ENCODE measurements around the gene KPNA3.
A peak's percentile ranks its signal among the peaks of the same experiment; 100 is the strongest.
"Not testable (repeated sequence)": the region's sequence is repeated elsewhere in the genome, so short reads cannot be mapped to it uniquely, and the experiment has no call there.

The KPNA3 gene

DNA sequence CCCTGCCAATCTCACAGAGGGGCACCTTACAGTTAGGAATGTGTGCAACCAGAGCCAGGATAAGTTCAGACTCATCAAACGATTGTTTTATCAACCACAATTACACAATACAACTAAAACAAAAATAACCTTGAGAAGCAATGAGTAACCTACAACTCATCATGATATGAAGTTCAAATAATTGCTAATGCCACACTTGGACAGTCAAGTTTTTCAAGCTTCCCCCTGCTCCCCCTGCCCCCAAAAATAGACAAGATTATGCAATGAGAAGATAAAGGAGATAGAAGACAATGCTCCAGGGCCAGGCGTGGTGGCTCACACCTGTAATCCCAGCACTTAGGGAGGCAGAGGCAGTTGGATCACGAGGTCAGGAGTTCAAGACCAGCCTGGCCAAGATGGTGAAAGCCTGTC is 13.6 kb upstream of the KPNA3 start:
- no peak for DNase-seq

- not testable (repeated sequence) for DNase-seq
Observed at GRCh38 chr13:49803047-49803446, 10.6 kb upstream of the KPNA3 start.

DNA sequence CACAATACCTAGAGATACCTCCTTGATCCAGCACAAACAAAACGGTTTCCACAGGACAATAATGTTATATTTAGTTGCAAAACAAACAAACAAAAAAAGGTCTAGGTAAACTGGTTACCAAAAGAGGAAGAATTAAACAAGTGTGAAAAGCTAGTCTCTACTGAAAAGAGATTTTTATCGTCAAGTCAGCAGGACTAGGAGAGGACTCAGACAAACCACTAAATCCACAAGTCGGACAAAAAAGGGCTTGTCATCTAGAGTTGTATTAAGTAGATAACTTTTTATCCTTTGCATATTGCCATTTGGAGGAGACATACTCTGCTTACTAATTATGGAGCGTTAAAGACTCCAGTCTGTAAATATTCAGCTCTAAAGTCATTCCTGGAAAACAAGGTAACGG is 9.9 kb upstream of the KPNA3 start:
- DNase-seq, result no peak

GRCh38 chr13:49791711-49792549 is 552 bp downstream of the KPNA3 start:
- peak; percentile 32 to 40 for DNase-seq

GRCh38 chr13:49791315-49791710 is 1.2 kb downstream of the KPNA3 start:
- DNase-seq, result peak; percentile 28 to 36

DNA sequence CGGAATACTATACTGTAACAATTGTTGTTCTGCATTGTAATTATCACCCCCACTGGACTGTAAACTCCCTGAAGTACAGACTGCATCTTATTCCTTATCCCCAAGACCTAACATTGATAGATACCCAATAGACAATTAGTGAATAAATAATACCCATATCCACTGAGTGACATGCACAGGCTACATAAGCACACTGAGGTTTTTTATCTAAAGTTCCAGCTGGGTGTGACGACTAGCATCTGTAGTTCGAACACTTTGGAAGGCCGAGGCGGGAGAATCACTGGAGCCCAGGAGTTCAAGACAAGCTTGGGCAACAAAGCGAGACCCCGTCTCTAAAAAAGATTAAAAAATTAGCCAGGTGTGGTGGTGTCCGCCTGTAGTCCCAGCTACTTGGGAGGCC is 2.5 kb downstream of the KPNA3 start:
- no peak for DNase-seq

DNA sequence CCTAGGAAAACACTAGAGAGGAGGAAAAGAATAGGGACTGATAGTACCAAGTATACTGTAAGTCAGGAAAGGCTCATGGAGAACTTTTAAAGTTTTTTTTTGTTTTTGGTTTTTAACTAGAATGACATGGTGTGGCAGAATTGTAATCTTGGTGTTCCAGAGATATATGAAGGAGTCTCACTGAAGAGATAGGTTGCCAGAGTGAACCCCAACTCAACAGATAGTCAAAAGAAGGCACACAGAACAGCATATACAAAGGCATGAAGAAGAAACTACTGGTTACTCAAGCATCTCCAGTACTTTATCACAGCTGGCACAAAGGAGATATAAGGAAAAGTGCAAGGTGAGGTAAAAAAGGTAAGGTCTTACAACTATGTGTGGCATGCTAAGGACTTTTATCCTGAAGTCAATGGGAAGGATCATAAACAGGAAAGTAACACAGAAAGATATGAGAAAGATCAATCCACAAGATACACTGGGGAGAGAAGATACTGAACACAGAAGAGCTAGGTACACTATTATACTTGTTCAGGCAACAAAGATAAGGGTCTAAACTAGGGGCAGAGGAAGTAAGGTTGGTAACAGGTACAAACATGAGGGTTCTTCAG is 6.0 kb downstream of the KPNA3 start:
- DNase-seq, result no peak

- no peak for DNase-seq
Observed at GRCh38 chr13:49784886-49785570, 7.5 kb downstream of the KPNA3 start.

- DNase-seq, result no peak
Observed at GRCh38 chr13:49783865-49784264, 8.6 kb downstream of the KPNA3 start.

DNA sequence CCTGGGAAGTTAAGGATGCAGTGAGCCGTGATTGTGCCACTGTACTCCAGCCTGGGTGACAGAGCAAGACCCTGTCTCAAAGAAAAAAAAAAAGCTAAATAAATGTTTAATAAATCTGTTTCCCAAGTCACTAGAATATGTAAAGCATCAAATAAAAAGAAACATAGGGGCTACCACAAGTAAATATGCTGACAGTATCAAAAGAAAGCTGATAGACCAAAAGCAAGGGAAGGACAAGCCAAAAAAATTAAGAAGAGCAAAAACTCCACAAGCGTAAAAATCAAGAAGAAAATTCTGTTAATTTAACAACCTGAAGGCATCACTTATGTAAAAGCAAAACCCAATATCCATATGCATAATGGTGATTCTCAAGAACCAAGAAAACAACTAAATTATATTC is 9.7 kb downstream of the KPNA3 start:
- no peak for DNase-seq

DNA sequence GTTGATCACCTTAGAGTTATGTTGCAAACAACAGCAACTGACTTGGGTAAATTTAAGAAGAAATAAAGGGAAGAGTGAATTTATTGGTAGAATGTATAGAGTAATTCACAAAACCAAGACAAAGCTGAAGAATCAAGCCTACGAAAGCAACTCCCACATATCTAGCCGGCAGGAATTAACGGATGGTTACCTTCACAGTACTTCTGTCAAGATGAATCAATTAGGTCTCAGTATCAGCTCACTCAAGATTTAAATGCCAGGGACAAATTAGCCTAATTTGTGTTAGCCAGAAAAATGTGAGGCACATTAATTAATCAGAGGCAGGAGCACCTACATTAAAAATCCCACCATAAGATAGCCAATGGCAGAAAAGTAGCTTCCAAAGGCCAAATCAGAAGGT is 10.7 kb downstream of the KPNA3 start:
- no peak for DNase-seq

DNA sequence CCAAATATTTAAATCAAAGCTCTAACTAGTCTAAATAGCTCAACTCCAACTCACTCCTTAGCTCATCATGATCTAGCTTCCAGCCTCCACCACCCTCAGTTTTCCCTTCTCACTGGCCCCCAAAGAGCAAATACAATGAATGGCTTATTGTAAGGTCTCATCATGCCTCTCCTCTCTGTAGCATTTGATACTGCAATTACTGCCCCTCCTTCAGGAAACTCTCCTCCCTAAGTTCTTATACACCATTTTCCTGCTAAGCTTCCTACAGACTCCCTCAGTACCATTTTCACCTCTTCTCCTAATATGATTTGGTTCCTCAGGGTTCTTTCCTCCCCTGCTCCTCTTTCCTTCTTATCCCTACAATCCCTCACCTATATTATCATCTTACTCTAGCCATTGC is 12.8 kb downstream of the KPNA3 start:
- DNase-seq, result no peak

DNA sequence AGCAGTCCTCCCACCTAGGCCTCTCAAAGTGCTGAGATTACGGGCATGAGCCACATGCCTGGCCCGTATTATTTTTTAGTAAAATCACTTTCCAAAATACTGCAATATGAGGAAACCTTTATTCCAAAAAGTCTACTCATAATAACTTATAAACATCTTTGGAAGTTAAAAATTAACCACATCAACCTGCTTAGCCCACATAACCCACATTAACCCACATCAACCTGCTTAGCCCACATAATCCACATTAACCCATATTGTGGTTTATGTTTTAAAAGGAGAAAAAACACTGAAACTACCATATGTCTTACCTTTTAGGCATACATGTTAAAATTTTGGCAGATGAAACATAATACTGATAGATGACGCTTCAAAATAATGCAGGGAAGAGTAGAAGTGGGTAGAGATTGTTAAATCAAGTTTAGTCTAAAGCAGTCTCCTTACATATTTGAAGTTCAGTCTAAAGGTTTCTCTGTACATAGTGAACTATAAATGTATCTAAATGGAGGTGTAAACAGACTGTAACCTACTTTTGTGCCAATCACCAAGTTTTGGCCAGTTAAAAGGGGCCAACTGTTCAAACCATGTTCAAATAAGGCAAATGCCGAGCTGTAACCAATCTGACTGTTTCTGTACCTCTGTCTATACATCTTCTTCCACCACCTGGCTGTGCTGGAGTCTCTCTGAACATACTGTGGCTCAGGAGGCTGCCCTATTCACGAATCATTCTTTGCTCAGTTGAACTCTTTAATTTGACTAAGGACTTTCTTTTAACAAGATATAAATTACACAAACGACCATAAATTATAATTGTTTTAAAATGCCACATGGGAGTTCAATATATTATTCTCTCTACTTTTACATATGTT is 14.5 kb downstream of the KPNA3 start:
- no peak for DNase-seq

DNA sequence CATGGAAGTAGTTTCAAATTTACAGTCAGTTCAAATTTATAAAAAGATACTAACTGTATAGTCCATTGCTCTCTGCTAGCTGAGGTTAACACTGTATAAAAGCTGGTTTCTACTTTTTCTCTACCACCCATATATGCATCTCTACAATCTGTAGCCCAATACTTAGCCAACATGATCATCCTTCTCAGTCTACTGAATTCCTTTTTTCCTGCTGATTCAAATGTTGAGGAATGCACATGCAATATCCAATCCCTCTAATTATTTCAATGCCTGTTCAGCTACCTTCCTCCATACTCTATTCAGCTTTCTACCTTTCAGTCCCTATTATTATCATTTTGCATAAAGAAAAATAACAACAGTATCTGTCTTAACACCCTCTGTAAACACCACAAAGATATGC is 15.6 kb downstream of the KPNA3 start:
- no peak for DNase-seq

GRCh38 chr13:49774376-49775005 is 18.0 kb downstream of the KPNA3 start:
- no peak for DNase-seq

- no peak for DNase-seq
Observed at GRCh38 chr13:49772828-49773227, 19.7 kb downstream of the KPNA3 start.

DNA sequence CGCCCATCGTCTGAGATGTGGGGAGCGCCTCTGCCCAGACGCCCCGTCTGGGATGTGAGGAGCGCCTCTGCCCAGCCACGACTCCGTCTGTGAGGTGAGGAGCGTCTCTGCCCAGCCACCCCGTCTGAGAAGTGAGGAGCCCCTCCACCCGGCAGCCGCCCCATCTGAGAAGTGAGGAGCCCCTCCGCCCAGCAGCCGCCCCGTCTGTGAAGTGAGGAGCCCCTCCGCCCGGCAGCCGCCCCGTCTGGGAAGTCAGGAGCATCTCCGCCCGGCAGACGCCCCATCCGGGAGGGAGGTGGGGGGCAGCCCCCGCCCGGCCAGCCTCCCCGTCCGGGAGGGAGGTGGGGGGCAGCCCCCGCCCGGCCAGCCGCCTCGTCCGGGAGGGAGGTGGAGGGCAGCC is 30.7 kb downstream of the KPNA3 start:
- DNase-seq, result not testable (repeated sequence)

DNA sequence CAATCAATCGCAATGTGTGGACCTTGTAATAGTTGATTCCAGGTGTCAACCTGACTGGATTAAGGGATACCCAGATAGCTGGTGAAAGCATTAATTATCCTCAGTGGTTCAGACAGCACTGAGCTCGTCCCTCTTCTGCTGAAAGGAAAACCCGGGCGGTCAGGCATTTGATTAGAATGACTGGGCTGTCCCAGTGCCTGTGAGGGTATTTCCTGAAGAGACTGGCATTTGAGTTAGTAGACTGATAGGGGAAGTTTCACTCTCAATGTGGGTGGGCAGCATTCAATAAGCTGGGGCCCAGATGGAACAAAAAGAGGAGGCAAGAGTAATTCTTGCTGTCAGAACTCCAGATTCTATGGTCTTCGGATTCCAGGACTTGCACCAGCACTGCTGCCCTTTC is 31.9 kb downstream of the KPNA3 start:
- DNase-seq, result no peak

DNA sequence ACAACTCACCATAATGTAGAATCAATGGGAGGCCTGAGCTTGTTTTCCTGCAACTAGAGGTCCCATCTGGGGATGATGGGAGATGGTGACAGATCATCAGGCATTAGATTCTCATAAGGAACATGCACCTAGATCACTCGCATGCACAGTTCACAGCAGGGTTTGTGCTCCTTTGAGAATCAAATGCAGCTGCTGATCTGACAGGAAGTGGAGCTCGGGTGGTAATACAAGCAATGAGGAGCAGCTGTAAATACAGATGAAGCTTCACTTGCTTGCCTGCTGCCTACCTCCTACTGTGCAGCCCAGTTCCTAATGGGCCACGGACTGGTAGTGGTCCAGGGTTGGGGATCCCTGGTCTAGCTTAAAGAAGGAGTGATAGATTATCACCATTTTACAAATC is 33.0 kb downstream of the KPNA3 start:
- peak in 1 of 2 experiments; percentile 5 for DNase-seq

GRCh38 chr13:49756263-49756662 is 36.2 kb downstream of the KPNA3 start:
- no peak for DNase-seq

DNA sequence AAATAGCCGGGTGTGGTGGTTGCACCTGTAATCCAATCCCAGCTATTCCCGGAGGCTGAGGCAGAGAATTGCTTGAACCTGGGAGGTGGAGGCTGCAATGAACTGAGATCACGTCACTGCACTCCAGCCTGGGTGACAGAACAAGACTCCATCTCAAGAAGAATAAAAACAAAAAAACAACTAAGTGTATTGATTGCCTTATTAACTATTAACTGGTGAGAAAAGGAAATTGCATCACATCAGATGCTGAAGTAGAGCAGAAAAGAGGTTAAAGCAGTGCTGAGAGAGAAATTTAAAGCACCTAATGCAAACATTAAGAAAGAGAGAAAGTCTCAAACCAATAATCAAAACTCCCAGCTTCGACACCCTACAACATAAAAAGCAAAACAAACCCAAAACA is 38.3 kb downstream of the KPNA3 start:
- no peak for DNase-seq

DNA sequence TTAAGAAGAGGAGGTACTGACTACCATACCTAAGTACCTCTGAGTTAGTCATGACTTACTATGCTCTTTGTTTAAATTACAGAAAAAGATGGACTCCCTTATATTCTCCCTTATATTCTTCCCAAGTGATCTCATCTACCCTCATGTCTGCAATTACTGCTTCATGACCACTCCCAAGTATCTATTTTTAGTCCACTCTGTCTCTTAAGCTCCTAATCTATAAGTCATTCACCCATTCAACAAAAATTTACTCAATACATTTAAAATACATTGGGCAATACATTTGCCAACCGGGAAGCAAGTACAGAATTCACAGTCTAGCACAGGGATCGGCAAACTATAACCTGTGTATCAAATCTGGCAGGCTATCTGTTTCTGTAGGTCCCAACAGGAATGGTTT is 42.6 kb downstream of the KPNA3 start:
- DNase-seq, result no peak

- DNase-seq, result no peak
Observed at GRCh38 chr13:49746111-49746510, 46.4 kb downstream of the KPNA3 start.
